Panc1 (cell line): ENCODE results near the gene ACE2.

Source experiments
- POLR2AphosphoS5 ChIP-seq: IDR thresholded peaks from 2 replicates; pipeline ENCODE4 v1.6.1; 2012; ENCODE audit warnings: mild to moderate bottlenecking, low read depth, low read length, moderate library complexity
- TF ChIP-seq, protein P1 (sequence below): fragments of 450-650 bp; IDR thresholded peaks from 2 replicates; pipeline ENCODE4 v1.5.1; 2017; ENCODE audit warnings: mild to moderate bottlenecking

DNA sequence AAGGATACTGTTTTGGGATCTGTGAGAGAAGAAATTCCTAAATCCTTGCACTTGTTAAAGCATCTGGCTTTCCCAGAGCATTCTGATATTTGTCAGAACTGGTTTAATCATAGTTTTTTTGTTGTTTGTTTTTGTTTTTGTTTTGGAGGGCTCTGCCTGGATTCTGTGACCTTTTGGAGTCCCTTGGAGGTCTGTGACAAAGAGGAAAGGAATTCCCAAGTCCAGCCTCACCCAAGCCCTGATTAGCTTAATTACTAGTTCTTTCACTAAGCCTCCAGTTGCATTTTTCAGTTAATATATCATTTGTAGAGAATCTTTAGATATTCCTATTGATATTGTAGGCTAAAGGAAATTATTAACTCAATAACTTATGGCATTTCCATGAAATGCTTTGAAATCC lies 711 bp downstream of the ACE2 start:
- TF ChIP-seq, protein P1, sequence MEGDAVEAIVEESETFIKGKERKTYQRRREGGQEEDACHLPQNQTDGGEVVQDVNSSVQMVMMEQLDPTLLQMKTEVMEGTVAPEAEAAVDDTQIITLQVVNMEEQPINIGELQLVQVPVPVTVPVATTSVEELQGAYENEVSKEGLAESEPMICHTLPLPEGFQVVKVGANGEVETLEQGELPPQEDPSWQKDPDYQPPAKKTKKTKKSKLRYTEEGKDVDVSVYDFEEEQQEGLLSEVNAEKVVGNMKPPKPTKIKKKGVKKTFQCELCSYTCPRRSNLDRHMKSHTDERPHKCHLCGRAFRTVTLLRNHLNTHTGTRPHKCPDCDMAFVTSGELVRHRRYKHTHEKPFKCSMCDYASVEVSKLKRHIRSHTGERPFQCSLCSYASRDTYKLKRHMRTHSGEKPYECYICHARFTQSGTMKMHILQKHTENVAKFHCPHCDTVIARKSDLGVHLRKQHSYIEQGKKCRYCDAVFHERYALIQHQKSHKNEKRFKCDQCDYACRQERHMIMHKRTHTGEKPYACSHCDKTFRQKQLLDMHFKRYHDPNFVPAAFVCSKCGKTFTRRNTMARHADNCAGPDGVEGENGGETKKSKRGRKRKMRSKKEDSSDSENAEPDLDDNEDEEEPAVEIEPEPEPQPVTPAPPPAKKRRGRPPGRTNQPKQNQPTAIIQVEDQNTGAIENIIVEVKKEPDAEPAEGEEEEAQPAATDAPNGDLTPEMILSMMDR = no peak
- TF ChIP-seq POLR2AphosphoS5 = no peak
